Activated gamma-delta T cell treated with Interleukin-2 at 50 U/mL for 16 hours (primary cell): ENCODE results near the gene TRAF7.
A peak's percentile ranks its signal among the peaks of the same experiment; 100 is the strongest.
"Not testable (repeated sequence)": the region's sequence is repeated elsewhere in the genome, so short reads cannot be mapped to it uniquely, and the experiment has no call there.

Experiments
- DNase-seq: peaks from one replicate; pipeline ENCODE4 v3.0.0-alpha.2; 2020

TRAF7 gene

GRCh38 chr16:2184346-2184745 lies 28.8 kb downstream of the TRAF7 start:
- no peak for DNase-seq

GRCh38 chr16:2184962-2185361 lies 29.4 kb downstream of the TRAF7 start:
- no peak for DNase-seq

- no peak for DNase-seq
Measured at GRCh38 chr16:2186064-2186463, 30.5 kb downstream of the TRAF7 start.

- DNase-seq: no peak
Measured at GRCh38 chr16:2186505-2186904, 30.9 kb downstream of the TRAF7 start.

- no peak for DNase-seq
Measured at GRCh38 chr16:2187212-2187611, 31.6 kb downstream of the TRAF7 start.

- DNase-seq: no peak
Measured at GRCh38 chr16:2188395-2188794, 32.8 kb downstream of the TRAF7 start.

GRCh38 chr16:2189252-2189893 lies 33.8 kb downstream of the TRAF7 start:
- DNase-seq: no peak

GRCh38 chr16:2190002-2190658 lies 34.5 kb downstream of the TRAF7 start:
- no peak for DNase-seq

- DNase-seq: no peak
Measured at GRCh38 chr16:2190659-2191445, 35.3 kb downstream of the TRAF7 start.

GRCh38 chr16:2191446-2191706 lies 35.8 kb downstream of the TRAF7 start:
- no peak for DNase-seq

GRCh38 chr16:2194166-2194834 lies 38.7 kb downstream of the TRAF7 start:
- no peak for DNase-seq

GRCh38 chr16:2194852-2195321 lies 39.3 kb downstream of the TRAF7 start:
- DNase-seq: peak; percentile 43

- DNase-seq: no peak
Measured at GRCh38 chr16:2195322-2196161, 40.0 kb downstream of the TRAF7 start.

GRCh38 chr16:2196162-2196980 lies 40.8 kb downstream of the TRAF7 start, which contains the start of gene CASKIN1:
TSS of gene CASKIN1 (minus strand) at chr16:2196605. CDS start at chr16:2196432, 173 bp downstream.
- no peak for DNase-seq

- DNase-seq: no peak
Measured at GRCh38 chr16:2196981-2197511, 41.5 kb downstream of the TRAF7 start.

- no peak for DNase-seq
Measured at GRCh38 chr16:2197765-2198164, 42.2 kb downstream of the TRAF7 start.

- no peak for DNase-seq
Measured at GRCh38 chr16:2198283-2198682, 42.7 kb downstream of the TRAF7 start.

GRCh38 chr16:2199095-2199494 lies 43.5 kb downstream of the TRAF7 start:
- DNase-seq: no peak

GRCh38 chr16:2199621-2200139 lies 44.1 kb downstream of the TRAF7 start:
- DNase-seq: no peak

- no peak for DNase-seq
Measured at GRCh38 chr16:2200313-2200712, 44.7 kb downstream of the TRAF7 start.

GRCh38 chr16:2203119-2203688 lies 47.6 kb downstream of the TRAF7 start:
- DNase-seq: not testable (repeated sequence)
